ENCODE results near the gene STK25. TPM values are rescaled to one million over a fixed set of nuclear protein-coding genes. Genes with fewer than 3 reads are reported as not detected.

Gene STK25
- total RNA-seq, 1 donor, result 143 TPM

- no peak for DNase-seq (ENCODE audit: low read depth)
- TF ChIP-seq, protein P1, sequence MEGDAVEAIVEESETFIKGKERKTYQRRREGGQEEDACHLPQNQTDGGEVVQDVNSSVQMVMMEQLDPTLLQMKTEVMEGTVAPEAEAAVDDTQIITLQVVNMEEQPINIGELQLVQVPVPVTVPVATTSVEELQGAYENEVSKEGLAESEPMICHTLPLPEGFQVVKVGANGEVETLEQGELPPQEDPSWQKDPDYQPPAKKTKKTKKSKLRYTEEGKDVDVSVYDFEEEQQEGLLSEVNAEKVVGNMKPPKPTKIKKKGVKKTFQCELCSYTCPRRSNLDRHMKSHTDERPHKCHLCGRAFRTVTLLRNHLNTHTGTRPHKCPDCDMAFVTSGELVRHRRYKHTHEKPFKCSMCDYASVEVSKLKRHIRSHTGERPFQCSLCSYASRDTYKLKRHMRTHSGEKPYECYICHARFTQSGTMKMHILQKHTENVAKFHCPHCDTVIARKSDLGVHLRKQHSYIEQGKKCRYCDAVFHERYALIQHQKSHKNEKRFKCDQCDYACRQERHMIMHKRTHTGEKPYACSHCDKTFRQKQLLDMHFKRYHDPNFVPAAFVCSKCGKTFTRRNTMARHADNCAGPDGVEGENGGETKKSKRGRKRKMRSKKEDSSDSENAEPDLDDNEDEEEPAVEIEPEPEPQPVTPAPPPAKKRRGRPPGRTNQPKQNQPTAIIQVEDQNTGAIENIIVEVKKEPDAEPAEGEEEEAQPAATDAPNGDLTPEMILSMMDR (IDR thresholded peaks at IDR 0.05; ENCODE audit: insufficient read depth, low read length), result no peak
These were observed 14.0 kb downstream of the STK25 start for GRCh38 chr2:241494311-241494908.

GRCh38 chr2:241493092-241493491 lies 15.3 kb downstream of the STK25 start:
- no peak overlapping the region for H3K4me3 ChIP-seq (ENCODE audit: low read depth, low read length)
- TF ChIP-seq, protein P1 (IDR thresholded peaks at IDR 0.05; ENCODE audit: insufficient read depth, low read length), result no peak
- no peak for DNase-seq (ENCODE audit: low read depth)

More at GRCh38 chr2:241494311-241494908, 14.0 kb downstream of the STK25 start:
- H3K4me3 ChIP-seq (ENCODE audit: low read depth, low read length), result no peak overlapping the region

DNA sequence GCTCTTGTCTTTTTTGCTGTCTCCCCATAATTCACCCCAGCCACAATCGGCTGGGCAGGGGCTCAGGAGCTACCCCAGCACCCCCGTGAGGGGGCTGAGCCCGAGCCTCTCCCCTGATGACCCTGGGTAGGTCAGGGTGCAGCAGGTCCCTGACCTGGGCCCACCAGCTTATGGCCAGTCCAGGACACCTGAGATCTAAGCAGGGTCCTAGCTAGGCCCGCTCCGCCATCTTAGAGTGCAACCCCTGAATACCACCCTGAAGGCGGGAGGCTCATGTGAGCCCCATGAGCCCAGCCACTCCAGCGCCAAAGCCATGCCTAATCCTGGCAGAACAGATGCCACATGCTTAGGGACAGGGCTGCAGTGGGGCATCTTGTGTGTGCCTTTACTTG lies 16.2 kb downstream of the STK25 start:
- TF ChIP-seq, protein P1 (IDR thresholded peaks at IDR 0.05; ENCODE audit: insufficient read depth, low read length), result no peak
- DNase-seq (ENCODE audit: low read depth), result no peak
- H3K4me3 ChIP-seq (ENCODE audit: low read depth, low read length), result no peak overlapping the region

- TF ChIP-seq, protein P1 (IDR thresholded peaks at IDR 0.05; ENCODE audit: insufficient read depth, low read length), result no peak
- no peak for DNase-seq (ENCODE audit: low read depth)
- H3K4me3 ChIP-seq (ENCODE audit: low read depth, low read length), result no peak overlapping the region
These were observed 16.7 kb downstream of the STK25 start for GRCh38 chr2:241491549-241492173.

GRCh38 chr2:241490825-241491506 lies 17.4 kb downstream of the STK25 start:
- no peak overlapping the region for H3K4me3 ChIP-seq (ENCODE audit: low read depth, low read length)
- DNase-seq (ENCODE audit: low read depth), result no peak
- TF ChIP-seq, protein P1 (IDR thresholded peaks at IDR 0.05; ENCODE audit: insufficient read depth, low read length), result no peak

DNA sequence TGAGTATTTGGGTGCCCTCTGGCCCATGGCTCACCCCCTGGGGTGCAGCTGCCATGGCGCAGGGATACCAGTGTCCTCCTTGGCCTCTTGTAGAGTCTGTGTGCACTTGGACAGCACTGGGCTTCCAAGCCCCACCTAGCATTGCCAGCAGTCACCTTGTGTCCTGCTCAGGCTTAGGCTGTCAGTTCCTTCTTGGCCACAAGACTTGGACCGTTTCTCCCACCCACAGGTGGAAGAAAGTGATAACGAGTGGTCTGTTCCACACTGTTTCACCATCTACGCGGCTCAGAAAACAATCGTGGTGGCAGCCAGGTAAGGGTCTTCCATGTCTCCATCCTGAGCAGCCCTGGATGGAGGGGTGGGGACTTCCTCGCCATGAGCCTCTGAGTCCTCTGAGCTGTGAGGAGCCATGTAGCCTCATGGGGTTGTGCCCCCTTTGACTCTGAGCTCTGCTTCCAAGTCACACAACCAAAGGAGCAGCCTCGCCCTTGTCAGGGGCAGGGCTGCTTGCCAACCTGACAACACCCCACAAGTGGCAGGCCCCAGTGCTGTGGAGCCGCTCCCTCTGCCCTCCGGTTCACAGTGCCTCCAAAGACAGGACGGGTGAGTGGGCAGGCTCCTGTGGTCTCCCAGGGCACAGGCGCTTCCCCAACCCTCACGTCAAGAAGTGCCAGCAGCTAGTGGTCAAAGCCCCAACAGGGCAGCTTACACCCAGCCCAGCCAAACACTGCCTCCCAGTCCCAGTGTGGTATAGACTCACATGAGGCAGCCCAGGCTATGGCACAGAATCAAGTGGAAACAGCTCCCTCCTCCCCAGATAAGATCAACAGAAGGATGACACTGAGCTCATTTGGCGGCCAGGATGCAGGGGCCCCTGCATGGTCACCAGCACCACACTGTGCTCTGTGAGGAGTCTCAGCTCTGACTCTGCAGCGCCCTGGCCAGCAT lies 18.4 kb downstream of the STK25 start:
- no peak for DNase-seq (ENCODE audit: low read depth)
- TF ChIP-seq, protein P1 (IDR thresholded peaks at IDR 0.05; ENCODE audit: insufficient read depth, low read length), result no peak
- no peak overlapping the region for H3K4me3 ChIP-seq (ENCODE audit: low read depth, low read length)
